Type B pancreatic cell (in vitro differentiated cells): ENCODE results near the gene DUOX2. TPM values are rescaled to one million over a fixed set of nuclear protein-coding genes. Genes with fewer than 3 reads are reported as not detected.

ENCODE experiments used
- DNase-seq: peaks from one replicate; pipeline ENCODE4 v3.0.0; 2021; ENCODE audit warnings: mixed read lengths; ENCODE audit not compliant: unreplicated experiment; ENCODE audit errors: extremely low spot score
- H3K27ac Mint-ChIP-seq: 2 replicates; pipeline ENCODE4 v1.8.0; 2021; ENCODE audit warnings: mild to moderate bottlenecking, mixed read lengths
- H3K27me3 Mint-ChIP-seq: 2 replicates; pipeline ENCODE4 v1.8.0; 2021; ENCODE audit warnings: mixed read lengths
- H3K36me3 Mint-ChIP-seq: 2 replicates; pipeline ENCODE4 v1.8.0; 2021; ENCODE audit warnings: mixed read lengths
- H3K4me1 Mint-ChIP-seq: one replicate; pipeline ENCODE4 v1.8.0; 2021; ENCODE audit warnings: mixed read lengths; ENCODE audit not compliant: unreplicated experiment
- H3K4me3 Mint-ChIP-seq: 2 replicates; pipeline ENCODE4 v1.8.0; 2021; ENCODE audit warnings: mild to moderate bottlenecking, mixed read lengths
- H3K9me3 Mint-ChIP-seq: 2 replicates; pipeline ENCODE4 v1.8.0; 2021; ENCODE audit warnings: mixed read lengths
- CTCF ChIP-seq: fragments of 200-600 bp; sonication (generic); conservative IDR thresholded peaks from 2 replicates; pipeline ENCODE4 v1.5.0; 2021; ENCODE audit warnings: antibody characterized with exemption, mild to moderate bottlenecking
- total RNA-seq: library from RNA; stranded (reverse); gene quantifications from 2 replicates; pipeline ENCODE4 v1.2.1, GENCODE V29; 2021; ENCODE audit warnings: low replicate concordance

Gene DUOX2
- total RNA-seq, 1 donor from 2014 or later: 3.1 TPM

- H3K4me1 Mint-ChIP-seq: peaks cover 13% of the 10 kb centered on the region
- no peaks in the 10 kb centered on the region for H3K9me3 Mint-ChIP-seq
- H3K36me3 Mint-ChIP-seq: no peaks in the 10 kb centered on the region
- no peak overlapping the region for H3K4me3 Mint-ChIP-seq
- no peak for DNase-seq
- H3K27me3 Mint-ChIP-seq: no peaks in the 10 kb centered on the region
- no peak for TF ChIP-seq CTCF
- no peak overlapping the region for H3K27ac Mint-ChIP-seq
These were observed 30.0 kb upstream of the DUOX2 start for GRCh38 chr15:45143946-45144345.

- Mint-ChIP-seq H3K27me3 (peaks cover 4% of the 10 kb centered on the region), H3K4me1 (peaks cover 10% of the 10 kb centered on the region), H3K4me3 (no peak overlapping the region), H3K9me3 (no peaks in the 10 kb centered on the region), H3K36me3 (no peaks in the 10 kb centered on the region), H3K27ac (no peak overlapping the region)
- TF ChIP-seq CTCF: no peak
- no peak for DNase-seq
These were observed 29.1 kb upstream of the DUOX2 start for GRCh38 chr15:45143056-45143455.

GRCh38 chr15:45141386-45141785 is 27.4 kb upstream of the DUOX2 start:
- Mint-ChIP-seq H3K27ac (no peak overlapping the region), H3K9me3 (no peaks in the 10 kb centered on the region), H3K4me3 (no peak overlapping the region), H3K36me3 (no peaks in the 10 kb centered on the region), H3K27me3 (peaks cover 9% of the 10 kb centered on the region), H3K4me1 (peaks cover 10% of the 10 kb centered on the region)
- no peak for DNase-seq
- TF ChIP-seq CTCF: no peak

GRCh38 chr15:45140557-45141250 is 26.7 kb upstream of the DUOX2 start:
- TF ChIP-seq CTCF: no peak
- no peaks in the 10 kb centered on the region for H3K36me3 Mint-ChIP-seq

GRCh38 chr15:45139770-45140169 is 25.8 kb upstream of the DUOX2 start:
- Mint-ChIP-seq H3K4me3 (no peak overlapping the region), H3K4me1 (peaks cover 3% of the 10 kb centered on the region), H3K27ac (no peak overlapping the region), H3K9me3 (no peaks in the 10 kb centered on the region), H3K36me3 (no peaks in the 10 kb centered on the region), H3K27me3 (peaks cover 16% of the 10 kb centered on the region)
- TF ChIP-seq CTCF: no peak
- no peak for DNase-seq

More at GRCh38 chr15:45140557-45141250, 26.7 kb upstream of the DUOX2 start:
- no peak for DNase-seq
- Mint-ChIP-seq H3K4me1 (peaks cover 4% of the 10 kb centered on the region), H3K9me3 (no peaks in the 10 kb centered on the region), H3K27me3 (peaks cover 13% of the 10 kb centered on the region), H3K27ac (no peak overlapping the region), H3K4me3 (no peak overlapping the region)
